ENCODE results near the gene IGFBP5. TPM values are rescaled to one million over a fixed set of nuclear protein-coding genes. Genes with fewer than 3 reads are reported as not detected.

IGFBP5 gene
- total RNA-seq, 2 experiments from 2014 or later = not detected

DNA sequence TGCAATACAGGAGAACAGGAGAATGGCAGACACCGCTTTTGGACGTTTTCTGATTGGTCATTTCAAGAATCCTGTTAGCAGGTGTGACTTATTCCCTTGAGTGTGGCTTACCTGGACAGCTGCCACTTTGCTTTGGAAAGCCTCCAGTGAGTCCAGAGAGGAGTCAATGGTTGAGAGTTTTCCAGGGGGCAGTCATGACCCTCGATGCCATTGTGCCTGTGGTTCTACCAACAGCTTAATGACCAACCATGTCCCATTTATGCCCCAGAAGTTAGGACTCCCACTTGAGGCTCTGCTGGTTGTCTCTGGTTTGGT is 49.8 kb downstream of the IGFBP5 start:
- TF ChIP-seq, protein P1, sequence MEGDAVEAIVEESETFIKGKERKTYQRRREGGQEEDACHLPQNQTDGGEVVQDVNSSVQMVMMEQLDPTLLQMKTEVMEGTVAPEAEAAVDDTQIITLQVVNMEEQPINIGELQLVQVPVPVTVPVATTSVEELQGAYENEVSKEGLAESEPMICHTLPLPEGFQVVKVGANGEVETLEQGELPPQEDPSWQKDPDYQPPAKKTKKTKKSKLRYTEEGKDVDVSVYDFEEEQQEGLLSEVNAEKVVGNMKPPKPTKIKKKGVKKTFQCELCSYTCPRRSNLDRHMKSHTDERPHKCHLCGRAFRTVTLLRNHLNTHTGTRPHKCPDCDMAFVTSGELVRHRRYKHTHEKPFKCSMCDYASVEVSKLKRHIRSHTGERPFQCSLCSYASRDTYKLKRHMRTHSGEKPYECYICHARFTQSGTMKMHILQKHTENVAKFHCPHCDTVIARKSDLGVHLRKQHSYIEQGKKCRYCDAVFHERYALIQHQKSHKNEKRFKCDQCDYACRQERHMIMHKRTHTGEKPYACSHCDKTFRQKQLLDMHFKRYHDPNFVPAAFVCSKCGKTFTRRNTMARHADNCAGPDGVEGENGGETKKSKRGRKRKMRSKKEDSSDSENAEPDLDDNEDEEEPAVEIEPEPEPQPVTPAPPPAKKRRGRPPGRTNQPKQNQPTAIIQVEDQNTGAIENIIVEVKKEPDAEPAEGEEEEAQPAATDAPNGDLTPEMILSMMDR (IDR thresholded peaks at IDR 0.05) = no peak
- no peak overlapping the region for H3K27ac Mint-ChIP-seq
- H3K27me3 Mint-ChIP-seq = no peaks in the 10 kb centered on the region
- H3K4me1 Mint-ChIP-seq (ENCODE audit: low read depth) = peaks cover 9% of the 10 kb centered on the region
- no peak overlapping the region for H3K4me3 Mint-ChIP-seq
- ChIA-PET CTCF (no interaction called here), POLR2A (no interaction called here)
- intact Hi-C loops (cut with micrococcal nuclease) = no loop called here
- peaks cover 3% of the 10 kb centered on the region for H3K9me3 Mint-ChIP-seq
- ATAC-seq (no peak), DNase-seq (no peak)
- H3K36me3 Mint-ChIP-seq (ENCODE audit: low read depth) = peaks cover 31% of the 10 kb centered on the region

DNA sequence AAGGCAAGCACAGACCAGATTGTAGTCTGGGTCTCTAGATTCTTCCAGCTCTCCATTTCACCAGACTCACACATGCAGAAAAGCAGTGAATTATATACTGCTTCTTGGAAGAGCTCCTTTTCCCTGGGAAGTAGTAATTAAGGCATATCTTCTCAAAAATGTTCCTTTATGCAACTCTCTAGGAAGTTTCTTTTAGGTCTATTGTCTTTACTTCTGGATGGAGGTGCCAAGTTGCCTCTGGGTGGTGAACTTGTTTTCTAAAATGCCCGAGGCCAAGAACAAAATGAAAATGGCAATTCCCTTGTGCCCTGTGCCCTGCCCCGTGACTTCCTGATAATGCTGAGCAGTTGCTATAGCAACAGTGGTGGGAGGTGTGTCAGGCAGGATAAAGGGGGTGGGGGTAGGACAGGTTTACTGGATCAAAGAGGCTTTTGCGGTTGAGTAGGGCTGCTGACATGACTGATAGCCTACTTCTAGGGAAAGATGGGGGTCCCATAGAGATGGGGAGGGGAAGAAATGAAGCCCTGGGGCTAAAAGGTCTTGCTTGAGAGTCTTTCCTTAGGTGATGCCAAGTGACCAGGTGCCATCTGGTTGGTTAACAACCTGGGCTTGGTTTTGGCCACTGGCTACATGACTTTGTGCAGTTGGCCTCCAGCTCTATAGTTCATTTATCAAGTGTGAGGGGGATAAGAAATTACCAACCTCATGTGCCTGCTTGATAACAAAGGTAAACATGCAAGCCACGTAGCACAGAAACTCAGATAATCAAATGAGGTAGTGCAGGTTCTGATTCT is 50.3 kb downstream of the IGFBP5 start:
- Mint-ChIP-seq H3K4me3 (no peak overlapping the region), H3K9me3 (peaks cover 3% of the 10 kb centered on the region), H3K27me3 (peaks cover 2% of the 10 kb centered on the region), H3K4me1 (ENCODE audit: low read depth) (peaks cover 7% of the 10 kb centered on the region), H3K36me3 (ENCODE audit: low read depth) (peaks cover 33% of the 10 kb centered on the region), H3K27ac (no peak overlapping the region)
- ATAC-seq = no peak
- ChIA-PET CTCF (interaction anchor here (1.0 to 1.3 kb wide), 3 partner anchors 14 to 126 kb away, joined by 3 to 4 read pairs (median 3); no protein-coding TSS in a partner anchor), POLR2A (no interaction called here)
- DNase-seq = no peak
- TF ChIP-seq, protein P1 (IDR thresholded peaks at IDR 0.05) = no peak
- intact Hi-C loops (cut with micrococcal nuclease) = no loop called here

DNA sequence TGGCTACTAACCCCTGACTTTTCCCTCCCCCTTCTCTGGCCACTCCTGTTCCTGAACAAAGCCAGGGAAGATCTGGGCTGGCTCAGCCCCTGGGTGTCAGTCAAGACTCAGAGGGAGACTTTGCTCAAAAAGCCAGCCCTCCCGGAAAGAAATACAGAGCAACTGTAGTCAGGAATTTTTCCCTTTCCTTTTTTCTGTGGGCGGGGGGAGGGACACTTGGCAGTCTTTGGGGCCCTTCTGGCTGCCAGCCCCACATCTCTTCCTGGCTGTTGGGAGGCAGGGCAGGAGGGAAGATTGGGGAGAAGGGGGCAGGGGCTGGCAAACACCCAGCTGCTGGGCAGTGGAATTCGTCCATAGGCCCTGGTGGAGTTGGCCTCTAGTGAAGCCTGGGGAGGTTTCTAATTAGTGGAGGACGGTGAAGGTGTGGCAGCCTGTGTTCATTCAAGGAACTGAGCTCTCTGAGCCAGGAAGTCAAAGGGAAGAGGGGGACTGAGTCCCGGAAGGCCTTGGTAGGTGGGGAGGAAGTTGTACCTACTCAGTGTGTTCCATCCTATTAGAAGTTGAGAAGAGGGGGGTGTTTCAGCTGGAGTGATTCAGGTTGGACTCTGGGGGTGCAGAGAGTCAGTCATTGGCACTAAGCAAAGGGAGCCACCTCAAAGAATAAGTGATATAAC is 51.2 kb downstream of the IGFBP5 start:
- Mint-ChIP-seq H3K27me3 (peaks cover 6% of the 10 kb centered on the region), H3K4me1 (ENCODE audit: low read depth) (peaks cover 7% of the 10 kb centered on the region), H3K36me3 (ENCODE audit: low read depth) (peaks cover 38% of the 10 kb centered on the region), H3K4me3 (no peak overlapping the region), H3K9me3 (peaks cover 3% of the 10 kb centered on the region), H3K27ac (no peak overlapping the region)
- intact Hi-C loops (cut with micrococcal nuclease) = no loop called here
- ChIA-PET CTCF (interaction anchor here (0.6 to 1.3 kb wide), 5 partner anchors 15 to 346 kb away, joined by 3 to 4 read pairs (median 3); no protein-coding TSS in a partner anchor), POLR2A (no interaction called here)
- TF ChIP-seq, protein P1 (IDR thresholded peaks at IDR 0.05) = no peak
- ATAC-seq (no peak), DNase-seq (no peak)

DNA sequence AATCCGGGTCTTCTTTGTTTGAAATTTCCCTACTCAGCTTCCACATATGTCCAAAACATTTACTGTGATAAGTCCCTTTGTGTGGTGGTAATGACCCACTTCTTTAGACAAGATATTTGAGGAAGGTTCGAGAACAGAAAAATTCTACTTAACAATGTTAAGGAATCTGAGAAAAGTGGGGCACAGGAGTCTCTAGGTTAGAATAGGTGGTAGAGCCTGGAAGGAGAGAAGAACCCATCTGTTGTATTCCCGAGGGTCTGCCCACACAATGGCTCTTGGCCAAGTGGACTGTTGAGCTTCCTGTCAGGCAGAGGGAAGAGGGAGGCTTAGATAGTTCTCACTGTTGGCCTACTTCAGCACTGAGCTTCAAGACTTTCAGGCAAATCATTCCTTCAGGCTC is 57.9 kb downstream of the IGFBP5 start:
- Mint-ChIP-seq H3K27ac (no peak overlapping the region), H3K9me3 (no peaks in the 10 kb centered on the region), H3K4me3 (no peak overlapping the region), H3K27me3 (peaks cover 49% of the 10 kb centered on the region), H3K36me3 (ENCODE audit: low read depth) (peaks cover 34% of the 10 kb centered on the region), H3K4me1 (ENCODE audit: low read depth) (peaks cover 28% of the 10 kb centered on the region)
- CTCF ChIA-PET = interaction anchor here (0.7 kb wide), 1 partner anchor 61 kb away, joined by 3 read pairs; no protein-coding TSS in a partner anchor
- POLR2A ChIA-PET = no interaction called here
- DNase-seq (no peak), ATAC-seq (no peak)
- intact Hi-C loops (cut with micrococcal nuclease) = no loop called here
- TF ChIP-seq, protein P1 (IDR thresholded peaks at IDR 0.05) = no peak
